HEK293 (cell line): ENCODE data around the gene OR2T2.
"Not testable (repeated sequence)": the region's sequence is repeated elsewhere in the genome, so short reads cannot be mapped to it uniquely, and the experiment has no call there.

ENCODE experiments used
- GLI4 ChIP-seq: fragments of 450-650 bp; formaldehyde crosslinking; IDR thresholded peaks from 2 replicates; pipeline ENCODE4 v1.5.1; 2016; ENCODE audit warnings: missing biosample characterization, missing genetic modification characterization
- KLF16 ChIP-seq: fragments of 450-650 bp; formaldehyde crosslinking; IDR thresholded peaks from 2 replicates; pipeline ENCODE4 v1.5.1; 2017; ENCODE audit warnings: missing biosample characterization, missing genetic modification characterization
- TCF7L2 ChIP-seq: IDR thresholded peaks from 2 replicates; pipeline ENCODE4 v1.6.1; 2011; ENCODE audit warnings: low read depth, mild to moderate bottlenecking, inconsistent platforms, low read length, moderate library complexity, borderline replicate concordance
- TF ChIP-seq, protein P1 (sequence below): fragments of 450-650 bp; formaldehyde crosslinking; IDR thresholded peaks from 2 replicates; pipeline ENCODE4 v1.5.1; 2016; ENCODE audit warnings: missing biosample characterization, missing genetic modification characterization
- TF ChIP-seq, protein P2 (sequence below): fragments of 450-650 bp; formaldehyde crosslinking; IDR thresholded peaks from 2 replicates; pipeline ENCODE4 v1.5.1; 2016; ENCODE audit warnings: missing biosample characterization, missing genetic modification characterization

DNA sequence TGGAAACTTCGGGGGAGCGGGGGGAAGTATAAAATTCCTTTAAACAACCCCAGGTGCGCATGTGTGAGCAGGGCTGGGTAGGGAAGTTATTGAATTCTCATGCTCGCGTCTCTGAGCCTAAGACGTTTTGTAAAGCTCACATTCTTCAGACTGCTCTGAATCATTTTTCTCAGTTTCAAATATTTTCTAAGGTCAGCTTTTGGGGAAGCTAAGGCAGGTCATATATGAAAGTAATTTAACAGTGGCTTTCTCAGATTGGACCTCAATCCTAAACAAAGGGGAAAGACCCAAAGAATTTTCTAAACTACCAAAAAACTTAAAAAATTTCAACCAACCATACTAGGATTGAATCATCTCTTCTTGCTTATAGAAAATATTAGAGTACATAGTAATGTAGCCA is 10.5 kb upstream of the OR2T2 start:
- TF ChIP-seq, protein P1, sequence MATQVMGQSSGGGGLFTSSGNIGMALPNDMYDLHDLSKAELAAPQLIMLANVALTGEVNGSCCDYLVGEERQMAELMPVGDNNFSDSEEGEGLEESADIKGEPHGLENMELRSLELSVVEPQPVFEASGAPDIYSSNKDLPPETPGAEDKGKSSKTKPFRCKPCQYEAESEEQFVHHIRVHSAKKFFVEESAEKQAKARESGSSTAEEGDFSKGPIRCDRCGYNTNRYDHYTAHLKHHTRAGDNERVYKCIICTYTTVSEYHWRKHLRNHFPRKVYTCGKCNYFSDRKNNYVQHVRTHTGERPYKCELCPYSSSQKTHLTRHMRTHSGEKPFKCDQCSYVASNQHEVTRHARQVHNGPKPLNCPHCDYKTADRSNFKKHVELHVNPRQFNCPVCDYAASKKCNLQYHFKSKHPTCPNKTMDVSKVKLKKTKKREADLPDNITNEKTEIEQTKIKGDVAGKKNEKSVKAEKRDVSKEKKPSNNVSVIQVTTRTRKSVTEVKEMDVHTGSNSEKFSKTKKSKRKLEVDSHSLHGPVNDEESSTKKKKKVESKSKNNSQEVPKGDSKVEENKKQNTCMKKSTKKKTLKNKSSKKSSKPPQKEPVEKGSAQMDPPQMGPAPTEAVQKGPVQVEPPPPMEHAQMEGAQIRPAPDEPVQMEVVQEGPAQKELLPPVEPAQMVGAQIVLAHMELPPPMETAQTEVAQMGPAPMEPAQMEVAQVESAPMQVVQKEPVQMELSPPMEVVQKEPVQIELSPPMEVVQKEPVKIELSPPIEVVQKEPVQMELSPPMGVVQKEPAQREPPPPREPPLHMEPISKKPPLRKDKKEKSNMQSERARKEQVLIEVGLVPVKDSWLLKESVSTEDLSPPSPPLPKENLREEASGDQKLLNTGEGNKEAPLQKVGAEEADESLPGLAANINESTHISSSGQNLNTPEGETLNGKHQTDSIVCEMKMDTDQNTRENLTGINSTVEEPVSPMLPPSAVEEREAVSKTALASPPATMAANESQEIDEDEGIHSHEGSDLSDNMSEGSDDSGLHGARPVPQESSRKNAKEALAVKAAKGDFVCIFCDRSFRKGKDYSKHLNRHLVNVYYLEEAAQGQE (tag by site-specific recombination), result not testable (repeated sequence)
- TF ChIP-seq KLF16 (tag by site-specific recombination); GLI4 (tag by site-specific recombination); TCF7L2: not testable (repeated sequence)
- TF ChIP-seq, protein P2, sequence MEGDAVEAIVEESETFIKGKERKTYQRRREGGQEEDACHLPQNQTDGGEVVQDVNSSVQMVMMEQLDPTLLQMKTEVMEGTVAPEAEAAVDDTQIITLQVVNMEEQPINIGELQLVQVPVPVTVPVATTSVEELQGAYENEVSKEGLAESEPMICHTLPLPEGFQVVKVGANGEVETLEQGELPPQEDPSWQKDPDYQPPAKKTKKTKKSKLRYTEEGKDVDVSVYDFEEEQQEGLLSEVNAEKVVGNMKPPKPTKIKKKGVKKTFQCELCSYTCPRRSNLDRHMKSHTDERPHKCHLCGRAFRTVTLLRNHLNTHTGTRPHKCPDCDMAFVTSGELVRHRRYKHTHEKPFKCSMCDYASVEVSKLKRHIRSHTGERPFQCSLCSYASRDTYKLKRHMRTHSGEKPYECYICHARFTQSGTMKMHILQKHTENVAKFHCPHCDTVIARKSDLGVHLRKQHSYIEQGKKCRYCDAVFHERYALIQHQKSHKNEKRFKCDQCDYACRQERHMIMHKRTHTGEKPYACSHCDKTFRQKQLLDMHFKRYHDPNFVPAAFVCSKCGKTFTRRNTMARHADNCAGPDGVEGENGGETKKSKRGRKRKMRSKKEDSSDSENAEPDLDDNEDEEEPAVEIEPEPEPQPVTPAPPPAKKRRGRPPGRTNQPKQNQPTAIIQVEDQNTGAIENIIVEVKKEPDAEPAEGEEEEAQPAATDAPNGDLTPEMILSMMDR (tag by site-specific recombination), result not testable (repeated sequence)
